Left kidney (tissue), 2 donors: ENCODE measurements around the gene USP34. TPM values are rescaled to one million over a fixed set of nuclear protein-coding genes. Genes with fewer than 3 reads are reported as not detected.
"Not testable (repeated sequence)": the region's sequence is repeated elsewhere in the genome, so short reads cannot be mapped to it uniquely, and the experiment has no call there.

ENCODE experiments used
- DNase-seq: peaks from one replicate; pipeline ENCODE4 v3.0.0-alpha.2; 2013
- polyA plus RNA-seq: library from polyadenylated mRNA; unstranded; fragments of 120-200 nt; gene quantifications from one replicate; pipeline ENCODE4 v1.2.1, GENCODE V29; 2013; ENCODE audit not compliant: insufficient read length

USP34 gene
- polyA plus RNA-seq, 1 donor = 171 TPM

DNA sequence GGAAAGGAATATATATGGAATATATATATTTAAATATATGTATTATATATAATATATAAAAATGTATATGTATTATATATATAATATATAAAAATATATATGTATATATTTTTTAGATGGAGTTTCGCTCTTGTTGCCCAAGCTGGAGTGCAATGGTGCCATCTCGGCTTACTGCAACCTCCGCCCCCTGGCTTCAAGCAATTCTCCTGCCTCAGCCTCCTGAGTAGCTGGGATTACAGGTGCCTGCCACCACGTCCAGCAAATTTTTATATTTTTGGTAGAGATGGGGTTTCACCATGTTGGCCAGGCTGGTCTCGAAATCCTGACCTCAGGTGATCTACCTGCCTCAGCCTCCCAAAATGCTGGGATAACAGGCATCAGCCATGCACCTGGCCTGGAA is 322.8 kb downstream of the USP34 start:
- not testable (repeated sequence) for DNase-seq

DNA sequence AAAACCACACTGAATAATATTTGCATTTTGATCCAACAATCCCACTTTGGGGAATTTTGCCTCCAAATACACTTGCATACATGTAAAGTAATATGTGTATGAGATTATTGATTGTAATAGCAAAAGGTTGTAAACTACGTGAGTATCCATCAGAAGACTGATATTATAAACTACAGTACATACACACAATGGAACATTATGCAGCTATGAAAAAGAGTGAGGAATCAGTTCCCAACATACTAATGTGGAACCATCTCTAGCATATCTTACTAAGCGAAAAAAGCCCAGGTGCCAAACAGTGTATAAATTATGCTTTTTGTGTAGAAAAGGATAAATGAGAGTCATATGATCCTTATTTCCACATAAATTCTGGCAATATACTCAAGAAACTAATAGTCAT is 324.9 kb downstream of the USP34 start:
- DNase-seq = no peak

DNA sequence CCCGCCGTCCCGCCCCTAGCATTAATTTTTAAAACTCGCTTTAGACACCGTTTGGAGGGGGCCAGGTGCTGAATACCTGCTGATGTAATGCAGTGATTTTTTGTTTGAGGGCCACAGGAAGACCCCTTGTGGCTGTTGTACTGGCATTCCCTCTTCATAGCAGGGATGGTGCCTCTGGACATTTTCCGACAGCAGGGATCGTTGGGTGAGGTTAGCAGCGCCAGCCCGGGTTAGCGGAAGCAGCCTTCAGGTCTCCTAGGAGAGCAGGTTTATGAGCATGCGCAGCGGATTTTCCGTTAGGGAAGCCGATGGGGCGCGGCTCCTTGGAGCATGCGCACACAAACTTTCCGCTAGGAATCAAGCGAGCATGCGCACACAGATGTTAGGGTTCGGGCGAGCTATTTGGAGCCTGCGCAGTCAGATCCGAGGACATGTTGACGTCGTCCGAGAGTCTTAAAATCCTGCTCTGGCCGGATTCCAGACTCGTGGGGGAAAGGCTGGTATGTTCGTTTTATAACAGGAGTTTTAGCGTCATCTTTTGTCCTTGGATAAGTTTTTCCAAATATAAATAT is 326.1 kb downstream of the USP34 start:
- peak; percentile 99 for DNase-seq

GRCh38 chr2:61141151-61141550 is 329.7 kb downstream of the USP34 start:
- no peak for DNase-seq

GRCh38 chr2:61138859-61139258 is 332.0 kb downstream of the USP34 start:
- DNase-seq = no peak

Other genes starting within 250 kb of the USP34 start
- 322 TPM for gene XPO1, start 67.3 kb upstream of the USP34 start, polyA plus RNA-seq